ENCODE data around the gene PHTF1. TPM values are rescaled to one million over a fixed set of nuclear protein-coding genes. Genes with fewer than 3 reads are reported as not detected.

PHTF1 gene
- total and polyA plus RNA-seq, 10 of the 15 experiments (the other 5 are each of a cell fraction or from before 2014, with no cell fraction given) = 7.8 to 37.6 (median 24.1) TPM

DNA sequence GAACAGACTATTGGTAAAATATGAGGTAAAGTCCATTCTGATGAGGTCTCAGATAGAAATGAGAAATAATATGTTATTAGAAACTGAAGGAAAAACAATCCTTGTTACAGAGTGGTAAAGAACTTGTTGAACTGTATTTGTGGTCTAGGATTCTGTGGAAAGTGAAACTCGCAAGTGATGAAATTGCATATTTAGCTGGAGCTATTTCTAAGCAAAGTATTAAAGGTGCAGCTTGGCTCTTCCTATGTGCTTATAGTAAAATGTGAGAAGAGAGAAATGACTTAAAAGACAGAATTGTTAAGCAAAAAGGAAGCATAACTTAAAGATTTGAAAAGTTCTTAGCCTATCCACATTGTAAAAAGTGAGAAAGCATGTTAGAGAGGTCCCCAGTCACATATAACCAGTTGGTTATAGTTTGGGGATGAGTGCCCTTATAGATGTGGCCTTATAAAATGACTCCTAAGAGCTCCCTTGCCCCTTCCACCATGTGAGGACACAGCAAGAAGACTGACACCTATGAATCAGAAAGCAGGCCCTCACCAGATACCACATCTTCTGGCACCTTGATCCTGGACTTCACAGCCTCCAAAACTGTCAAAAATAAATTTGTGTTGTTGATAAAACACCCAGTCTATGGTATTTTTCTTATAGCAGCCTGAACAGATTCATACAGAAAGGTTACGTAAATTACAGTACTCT is 24.8 kb downstream of the PHTF1 start (continued):
- TF ChIP-seq EP300 (IDR thresholded peaks at IDR 0.05; ENCODE audit: borderline replicate concordance in 1 of 2, control insufficient read depth in 1 of 2, low read depth in 2 of 2, low read length in 2 of 2) = no peak

DNA sequence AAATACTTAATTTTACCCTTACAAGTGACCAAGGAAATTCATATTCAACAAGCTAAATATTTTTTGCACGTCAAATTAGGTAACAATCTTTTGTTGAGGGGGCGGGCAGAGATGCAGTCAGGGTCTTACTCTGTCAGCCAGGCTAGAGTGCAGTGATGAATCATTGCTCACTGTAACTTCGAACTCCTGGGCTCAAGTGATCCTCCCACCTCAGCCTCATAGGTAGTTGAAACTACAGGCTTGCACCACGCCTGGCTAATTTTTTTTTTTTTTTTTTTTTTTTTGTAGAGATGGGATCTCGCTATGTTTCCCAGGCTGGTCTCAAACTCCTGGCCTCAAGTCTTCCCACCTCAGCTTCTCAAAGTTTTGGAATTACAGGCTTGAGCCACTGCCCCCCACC is 26.5 kb downstream of the PHTF1 start:
- 82% methylated on average over 4 of the region's 5 CpGs for WGBS (ENCODE audit: insufficient coverage, insufficient replicate concordance, low lambda C conversion rate, missing lambda C conversion rate)
- in situ Hi-C loops (cut with MboI) (no loop called here), intact Hi-C loops (cut with micrococcal nuclease; ENCODE audit: unreplicated experiment) (no loop called here)
- Histone ChIP-seq H3K9ac (ENCODE audit: control insufficient read depth, insufficient read depth, low read length) (no peak overlapping the region), H3K9me3 (replicated peaks; ENCODE audit: control insufficient read depth, insufficient read depth, low read length) (no peaks in the 10 kb centered on the region), H3K36me3 (ENCODE audit: control insufficient read depth in 2 of 2, insufficient read depth in 2 of 2, low read length in 1 of 2) (peaks cover 0 to 8% of the 10 kb centered on the region in 2 experiments; a peak in 3 of 4 replicates), H3K4me2 (ENCODE audit: control insufficient read depth, insufficient read depth) (no peak overlapping the region), H3K4me1 (ENCODE audit: control insufficient read depth, insufficient read depth, low read length) (no peaks in the 10 kb centered on the region), H2AFZ (ENCODE audit: control insufficient read depth, low read depth, low read length) (no peak overlapping the region), H3K27me3 (replicated peaks in 1 of 2; ENCODE audit: control insufficient read depth in 2 of 2, insufficient read depth in 2 of 2, low read length in 1 of 2) (no peaks in the 10 kb centered on the region), H3K79me2 (ENCODE audit: control insufficient read depth, insufficient read depth, low read length) (no peaks in the 10 kb centered on the region), H3K4me3 (no peak overlapping the region), H3K27ac (ENCODE audit: control insufficient read depth, insufficient read depth) (no peak overlapping the region), H4K20me1 (ENCODE audit: control insufficient read depth, insufficient read depth) (no peaks in the 10 kb centered on the region)
- TF ChIP-seq ESRRA (IDR thresholded peaks at IDR 0.05; ENCODE audit: low read length) = no peak
- CTCF ChIA-PET = interaction anchor here (1.3 kb wide), 1 partner anchor 10 kb away, joined by 4 read pairs; no protein-coding TSS in a partner anchor
- RAD21 ChIA-PET (ENCODE audit: unreplicated experiment) = interaction anchor here (0.6 kb wide), 1 partner anchor 20 kb away, joined by 3 read pairs; no protein-coding TSS in a partner anchor
- no peak for DNase-seq (ENCODE audit: low read depth, low spot score)
- SMC1A ChIA-PET (ENCODE audit: uncharacterized antibody, unreplicated experiment) = no interaction called here
- BruUV-seq (replicated peaks) = no TSS peak
- no peak for FAIRE-seq
- no peak for ATAC-seq
- POLR2A ChIA-PET = interaction anchor here (0.6 kb wide), 1 partner anchor 214 kb away, joined by 4 read pairs; no protein-coding TSS in a partner anchor

DNA sequence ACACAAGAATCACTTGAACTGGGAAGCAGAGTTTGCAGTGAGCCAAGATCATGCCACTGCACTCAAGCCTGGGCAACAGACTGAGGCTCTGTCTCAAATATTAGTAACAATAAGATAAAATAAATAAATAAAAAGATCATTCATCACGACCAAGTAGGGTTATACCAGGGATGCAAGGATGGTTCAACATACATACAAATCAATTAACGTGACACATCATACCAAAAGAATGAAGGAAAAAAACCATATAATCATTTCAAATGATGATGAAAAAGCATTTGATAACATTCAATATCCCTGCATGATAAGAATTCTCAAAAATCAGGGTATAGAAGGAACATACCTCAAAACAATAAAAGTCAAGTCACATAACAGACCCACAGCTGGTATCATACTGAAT is 38.3 kb downstream of the PHTF1 start:
- Histone ChIP-seq H4K20me1 (ENCODE audit: control insufficient read depth, insufficient read depth) (no peaks in the 10 kb centered on the region), H3K4me1 (ENCODE audit: control insufficient read depth, insufficient read depth, low read length) (no peaks in the 10 kb centered on the region), H3K79me2 (ENCODE audit: control insufficient read depth, insufficient read depth, low read length) (no peaks in the 10 kb centered on the region), H3K9ac (ENCODE audit: control insufficient read depth, insufficient read depth, low read length) (no peak overlapping the region), H3K4me2 (ENCODE audit: control insufficient read depth, insufficient read depth) (no peak overlapping the region), H3K27ac (ENCODE audit: control insufficient read depth, insufficient read depth) (no peak overlapping the region), H2AFZ (ENCODE audit: control insufficient read depth, low read depth, low read length) (no peak overlapping the region), H3K9me3 (replicated peaks; ENCODE audit: control insufficient read depth, insufficient read depth, low read length) (peaks cover 7% of the 10 kb centered on the region; the same call in 2 of the 3 replicates), H3K27me3 (replicated peaks in 1 of 2; ENCODE audit: control insufficient read depth in 2 of 2, insufficient read depth in 2 of 2, low read length in 1 of 2) (no peaks in the 10 kb centered on the region), H3K4me3 (no peak overlapping the region), H3K36me3 (ENCODE audit: control insufficient read depth in 2 of 2, insufficient read depth in 2 of 2, low read length in 1 of 2) (peaks cover 7 to 26% of the 10 kb centered on the region in 2 experiments)
- FAIRE-seq (no peak), ATAC-seq (no peak), DNase-seq (ENCODE audit: low read depth, low spot score) (no peak)
- 95% methylated on average over 2 of the region's 2 CpGs for WGBS (ENCODE audit: insufficient coverage, insufficient replicate concordance, low lambda C conversion rate, missing lambda C conversion rate)
- POLR2A ChIA-PET = no interaction called here
- CTCF ChIA-PET = no interaction called here
- intact Hi-C loops (cut with micrococcal nuclease; ENCODE audit: unreplicated experiment) = no loop called here
- in situ Hi-C loops (cut with MboI) = no loop called here
- RAD21 ChIA-PET (ENCODE audit: unreplicated experiment) = no interaction called here
- no TSS peak for BruUV-seq (replicated peaks)
- SMC1A ChIA-PET (ENCODE audit: uncharacterized antibody, unreplicated experiment) = interaction anchor here (0.6 to 0.9 kb wide), 4 partner anchors 13 to 707 kb away, joined by 3 read pairs; no protein-coding TSS in a partner anchor
- no peak for TF ChIP-seq CBX5 (IDR thresholded peaks at IDR 0.05; ENCODE audit: low read depth)
- no peak for TF ChIP-seq CEBPB (IDR thresholded peaks at IDR 0.05; ENCODE audit: borderline replicate concordance in 1 of 2, low read depth in 2 of 2, low read length in 2 of 2)
- TF ChIP-seq NFIC (IDR thresholded peaks at IDR 0.05; ENCODE audit: low read depth, low read length) = no peak
- TF ChIP-seq SUZ12 (IDR thresholded peaks at IDR 0.05; ENCODE audit: unreplicated experiment) = no peak
- no peak for TF ChIP-seq MTA3 (IDR thresholded peaks at IDR 0.05; ENCODE audit: borderline replicate concordance, low read length)
- TF ChIP-seq, protein P1, sequence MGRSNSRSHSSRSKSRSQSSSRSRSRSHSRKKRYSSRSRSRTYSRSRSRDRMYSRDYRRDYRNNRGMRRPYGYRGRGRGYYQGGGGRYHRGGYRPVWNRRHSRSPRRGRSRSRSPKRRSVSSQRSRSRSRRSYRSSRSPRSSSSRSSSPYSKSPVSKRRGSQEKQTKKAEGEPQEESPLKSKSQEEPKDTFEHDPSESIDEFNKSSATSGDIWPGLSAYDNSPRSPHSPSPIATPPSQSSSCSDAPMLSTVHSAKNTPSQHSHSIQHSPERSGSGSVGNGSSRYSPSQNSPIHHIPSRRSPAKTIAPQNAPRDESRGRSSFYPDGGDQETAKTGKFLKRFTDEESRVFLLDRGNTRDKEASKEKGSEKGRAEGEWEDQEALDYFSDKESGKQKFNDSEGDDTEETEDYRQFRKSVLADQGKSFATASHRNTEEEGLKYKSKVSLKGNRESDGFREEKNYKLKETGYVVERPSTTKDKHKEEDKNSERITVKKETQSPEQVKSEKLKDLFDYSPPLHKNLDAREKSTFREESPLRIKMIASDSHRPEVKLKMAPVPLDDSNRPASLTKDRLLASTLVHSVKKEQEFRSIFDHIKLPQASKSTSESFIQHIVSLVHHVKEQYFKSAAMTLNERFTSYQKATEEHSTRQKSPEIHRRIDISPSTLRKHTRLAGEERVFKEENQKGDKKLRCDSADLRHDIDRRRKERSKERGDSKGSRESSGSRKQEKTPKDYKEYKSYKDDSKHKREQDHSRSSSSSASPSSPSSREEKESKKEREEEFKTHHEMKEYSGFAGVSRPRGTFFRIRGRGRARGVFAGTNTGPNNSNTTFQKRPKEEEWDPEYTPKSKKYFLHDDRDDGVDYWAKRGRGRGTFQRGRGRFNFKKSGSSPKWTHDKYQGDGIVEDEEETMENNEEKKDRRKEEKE (IDR thresholded peaks at IDR 0.05) = no peak
- TF ChIP-seq DPF2 (IDR thresholded peaks at IDR 0.05) = no peak
- no peak for TF ChIP-seq RBBP5 (conservative IDR thresholded peaks at IDR 0.05)
- TF ChIP-seq, protein P2, sequence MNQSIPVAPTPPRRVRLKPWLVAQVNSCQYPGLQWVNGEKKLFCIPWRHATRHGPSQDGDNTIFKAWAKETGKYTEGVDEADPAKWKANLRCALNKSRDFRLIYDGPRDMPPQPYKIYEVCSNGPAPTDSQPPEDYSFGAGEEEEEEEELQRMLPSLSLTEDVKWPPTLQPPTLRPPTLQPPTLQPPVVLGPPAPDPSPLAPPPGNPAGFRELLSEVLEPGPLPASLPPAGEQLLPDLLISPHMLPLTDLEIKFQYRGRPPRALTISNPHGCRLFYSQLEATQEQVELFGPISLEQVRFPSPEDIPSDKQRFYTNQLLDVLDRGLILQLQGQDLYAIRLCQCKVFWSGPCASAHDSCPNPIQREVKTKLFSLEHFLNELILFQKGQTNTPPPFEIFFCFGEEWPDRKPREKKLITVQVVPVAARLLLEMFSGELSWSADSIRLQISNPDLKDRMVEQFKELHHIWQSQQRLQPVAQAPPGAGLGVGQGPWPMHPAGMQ (IDR thresholded peaks at IDR 0.05; ENCODE audit: borderline replicate concordance) = no peak
